ENCODE data around the gene FOXK2. TPM values are rescaled to one million over a fixed set of nuclear protein-coding genes. Genes with fewer than 3 reads are reported as not detected.

The FOXK2 gene
- total and polyA plus RNA-seq, 2 of the 8 experiments (the other 6 are each of a cell fraction or from before 2014, with no cell fraction given), result 34.7 to 64.9 TPM

DNA sequence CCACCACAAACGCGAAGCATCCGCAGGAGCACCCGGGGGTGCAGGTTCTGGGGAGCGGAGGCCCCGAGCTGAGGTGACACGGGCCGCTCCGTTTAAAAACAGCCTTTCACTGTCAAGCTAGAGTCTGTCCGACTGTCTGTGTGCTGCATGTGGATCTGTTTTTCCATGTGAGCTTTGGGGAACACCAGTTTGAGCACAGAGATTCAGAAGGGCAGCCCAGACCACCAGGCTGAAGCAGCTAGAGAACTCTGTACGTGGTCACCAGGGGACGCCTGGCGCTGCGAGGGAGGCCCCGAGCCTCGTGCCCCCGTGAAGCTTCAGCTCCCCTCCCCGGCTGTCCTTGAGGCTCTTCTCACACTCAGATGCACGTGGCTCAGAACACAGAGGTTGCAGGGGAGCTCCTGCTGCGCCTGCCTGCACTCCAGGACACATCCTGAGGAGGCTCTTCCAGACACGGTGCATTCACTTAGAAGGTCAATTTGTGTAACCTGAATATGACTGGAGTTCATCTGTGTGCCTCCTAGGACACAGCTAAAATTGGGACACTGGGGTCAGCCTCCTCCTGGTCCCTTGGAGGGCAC, 15.7 kb upstream of the FOXK2 start:
- 83% methylated on average over 20 of the region's 21 CpGs; no CpG with 5 or more reads in 1 of the 2 experiments for WGBS, 2 experiments (ENCODE audit: extremely low coverage in 1 of 2, insufficient coverage in 1 of 2, insufficient read length in 1 of 2, insufficient replicate concordance in 2 of 2, low coverage in 1 of 2, low lambda C conversion rate in 2 of 2, missing lambda C conversion rate in 1 of 2)
- Histone ChIP-seq H4K5ac (ENCODE audit: insufficient read length, low read depth, low read length) (no peak overlapping the region), H2BK15ac (ENCODE audit: low read length) (no peak overlapping the region), H4K91ac (replicated peaks; ENCODE audit: insufficient read length, low read length) (no peak overlapping the region), H2AFZ (ENCODE audit: low read length) (0 out of 2 replicates have a peak overlapping the region, but pooled peaks have one; percentile 27), H4K8ac (ENCODE audit: extremely low read depth, insufficient read depth, low read length) (no peak overlapping the region), H3K4me3 (ENCODE audit: extremely low read depth in 1 of 4, insufficient read depth in 2 of 4, low read depth in 3 of 4, low read length in 4 of 4) (no peak overlapping the region), H2BK120ac (replicated peaks; ENCODE audit: low read depth, low read length) (no peak overlapping the region), H3K14ac (ENCODE audit: insufficient read length) (no peak overlapping the region), H2BK20ac (ENCODE audit: low read length) (no peak overlapping the region), H3K79me1 (ENCODE audit: low read depth, low read length) (no peaks in the 10 kb centered on the region), H3K27ac (ENCODE audit: low read depth, low read length) (no peak overlapping the region), H3K23ac (ENCODE audit: insufficient read length) (no peak overlapping the region), H3K23me2 (ENCODE audit: low read depth, low read length) (no peaks in the 10 kb centered on the region), H3K36me3 (ENCODE audit: control insufficient read depth in 2 of 4, insufficient read depth in 4 of 4, low read length in 3 of 4) (no peaks in the 10 kb centered on the region), H2BK12ac (ENCODE audit: low read depth, low read length) (no peak overlapping the region), H2BK5ac (ENCODE audit: low read depth, low read length) (no peak overlapping the region), H4K20me1 (replicated peaks in 1 of 2; ENCODE audit: control insufficient read depth in 1 of 2, insufficient read depth in 2 of 2, low read length in 2 of 2) (no peaks in the 10 kb centered on the region), H3K18ac (ENCODE audit: extremely low read depth, low read length) (no peak overlapping the region), H3K4me1 (replicated peaks in 1 of 4; ENCODE audit: control insufficient read depth in 3 of 4, insufficient read depth in 4 of 4, low read length in 3 of 4) (no peaks in the 10 kb centered on the region), H3K9me3 (ENCODE audit: insufficient read depth in 2 of 2, low read depth in 1 of 2, low read length in 1 of 2) (no peaks in the 10 kb centered on the region), H3K4ac (replicated peaks; ENCODE audit: insufficient read length, low read depth, low read length) (no peak overlapping the region), H3K4me2 (ENCODE audit: insufficient read depth in 1 of 2, low read depth in 2 of 2, low read length in 2 of 2) (no peak overlapping the region), H2AK5ac (ENCODE audit: low read depth, low read length) (no peak overlapping the region), H3K9ac (replicated peaks in 1 of 4; ENCODE audit: extremely low read depth in 1 of 4, low read depth in 3 of 4, low read length in 3 of 4) (no peak overlapping the region; a peak in 1 of 7 replicates), H3K79me2 (ENCODE audit: control insufficient read depth in 1 of 2, insufficient read depth in 2 of 2, low read length in 2 of 2) (no peaks in the 10 kb centered on the region), H3K56ac (replicated peaks; ENCODE audit: insufficient read length, low read depth, low read length) (no peak overlapping the region), H3K27me3 (replicated peaks in 1 of 4; ENCODE audit: control insufficient read depth in 3 of 4, extremely low read depth in 1 of 4, insufficient read depth in 3 of 4, low read length in 3 of 4) (peaks cover 0 to 4% (median under 1%) of the 10 kb centered on the region in 4 experiments; a peak in 3 of 7 replicates)
- FAIRE-seq (no peak), DNase-seq (ENCODE audit: low read depth in 1 of 2, low spot score in 2 of 2) (no peak)
- ChIA-PET CTCF (ENCODE audit: partially characterized antibody) (interaction anchor here (0.8 to 1.9 kb wide), 6 partner anchors 8 to 161 kb away, joined by 3 to 13 read pairs (median 5); no protein-coding TSS in a partner anchor), POLR2A (ENCODE audit: partially characterized antibody) (interaction anchor here (0.7 to 1.2 kb wide), 2 partner anchors 15 to 16 kb away, joined by 3 to 4 read pairs; partner anchors contain the start of gene FOXK2)
- TF ChIP-seq SUZ12 (IDR thresholded peaks at IDR 0.05; ENCODE audit: low read length), result no peak
- TF ChIP-seq CHD2 (IDR thresholded peaks at IDR 0.05; ENCODE audit: low read length), result no peak
